K562 (cell line): ENCODE data around the gene IFI30. TPM values are rescaled to one million over a fixed set of nuclear protein-coding genes. Genes with fewer than 3 reads are reported as not detected.

Experiments
- polyA plus RNA-seq, 8 experiments: library from polyadenylated mRNA; depleted of rRNA in 4 of 8; stranded (reverse) in 5 of 8; unstranded in 3 of 8; fragments of >200 nt; fragmentation: Nextera tagmentation in 2 of 8; fragmentation: Illumina TruSeq in 1 of 8; extraction: Ambion mirVana in 2 of 8; extraction: Trizol in 1 of 8; gene quantifications; 2 replicates each; pipeline versions ENCODE4 v1.2.1 to v1.2.3, GENCODE V29; 2011 to 2014; ENCODE audit warnings: inconsistent platforms in 1 of 8, missing spikeins in 1 of 8
- small RNA-seq: library from RNA; depleted of rRNA; stranded (forward); fragments of <200 nt; gene quantifications from one replicate; pipeline ENCODE3, GENCODE V24; 2014
- total RNA-seq, 7 experiments: library from RNA; depleted of rRNA in 6 of 7; stranded (reverse); fragments of >200 nt in 6 of 7; fragmentation: Illumina TruSeq in 2 of 7; extraction: Trizol in 2 of 7; gene quantifications; 2 replicates each; pipeline versions ENCODE4 v1.2.1 to v1.2.3, GENCODE V29; 2011 to 2021; ENCODE audit warnings: low replicate concordance in 1 of 7

The IFI30 gene
- total and polyA plus RNA-seq, 9 of the 15 experiments (the other 6 are each of a cell fraction or from before 2014, with no cell fraction given), result 63.7 to 430 (median 109) TPM

Small RNA genes within 50 kb of the gene (small RNA-seq; reads per million reads assigned to genes)
- gene IFI30, result not detected

Other genes starting within 250 kb of the IFI30 start
Only the 7 nearest of the 16 such genes appear.
- not detected in 2 replicates for gene IL12RB1, start 86.9 kb upstream of the IFI30 start, total RNA-seq (2014; rRNA removed)
- gene IL12RB1, start 86.9 kb upstream of the IFI30 start, total RNA-seq (2014; rRNA removed; fragmentation: Illumina TruSeq; extraction: Trizol), result not detected in 2 replicates
- not detected in 2 replicates for gene IL12RB1, start 86.9 kb upstream of the IFI30 start, total RNA-seq (2015; rRNA removed; fragmentation: Illumina TruSeq; extraction: Trizol)
- gene IL12RB1, start 86.9 kb upstream of the IFI30 start, total RNA-seq (2021), result 0.07 and 0.09 TPM in 2 replicates
- 0.07 TPM in 1 of 2 replicates, not detected in the other for gene IL12RB1, start 86.9 kb upstream of the IFI30 start, polyA plus RNA-seq (2011; rRNA removed)
- gene IL12RB1, start 86.9 kb upstream of the IFI30 start, polyA plus RNA-seq (2014; fragmentation: Illumina TruSeq; extraction: Trizol), result not detected in 2 replicates
- gene IL12RB1, start 86.9 kb upstream of the IFI30 start, polyA plus RNA-seq (2014; fragmentation: Nextera tagmentation; extraction: Ambion mirVana), result under 1 TPM in 1 of 2 experiments, not detected in 1; 0.04 TPM
- gene IL12RB1, start 86.9 kb upstream of the IFI30 start, polyA plus RNA-seq (2014; rRNA removed), result 0.05 TPM in 1 of 2 replicates, not detected in the other
- 2.4 and 3.4 TPM in 2 replicates for gene MAST3, start 76.0 kb upstream of the IFI30 start, total RNA-seq (2014; rRNA removed)
- 0.99 and 1.3 TPM in 2 replicates for gene MAST3, start 76.0 kb upstream of the IFI30 start, total RNA-seq (2014; rRNA removed; fragmentation: Illumina TruSeq; extraction: Trizol)
- gene MAST3, start 76.0 kb upstream of the IFI30 start, total RNA-seq (2015; rRNA removed; fragmentation: Illumina TruSeq; extraction: Trizol), result 1.7 and 2.0 TPM in 2 replicates
- 9.9 and 11.8 TPM in 2 replicates for gene MAST3, start 76.0 kb upstream of the IFI30 start, total RNA-seq (2021)
- gene MAST3, start 76.0 kb upstream of the IFI30 start, polyA plus RNA-seq (2011; rRNA removed), result 1.5 and 2.9 TPM in 2 replicates
- 3.4 and 4.2 TPM in 2 replicates for gene MAST3, start 76.0 kb upstream of the IFI30 start, polyA plus RNA-seq (2014; fragmentation: Illumina TruSeq; extraction: Trizol)
- gene MAST3, start 76.0 kb upstream of the IFI30 start, polyA plus RNA-seq (2014; fragmentation: Nextera tagmentation; extraction: Ambion mirVana), result 1 to 10 TPM in 1 of 2 experiments, under 1 TPM in 1; 0.94 to 2.5 TPM
- gene MAST3, start 76.0 kb upstream of the IFI30 start, polyA plus RNA-seq (2014; rRNA removed), result 3.4 and 3.7 TPM in 2 replicates
- 10.8 and 15.3 TPM in 2 replicates for gene PIK3R2, start 20.6 kb upstream of the IFI30 start, total RNA-seq (2014; rRNA removed)
- gene PIK3R2, start 20.6 kb upstream of the IFI30 start, total RNA-seq (2014; rRNA removed; fragmentation: Illumina TruSeq; extraction: Trizol), result 3.3 and 4.7 TPM in 2 replicates
- gene PIK3R2, start 20.6 kb upstream of the IFI30 start, total RNA-seq (2015; rRNA removed; fragmentation: Illumina TruSeq; extraction: Trizol), result 6.6 and 6.8 TPM in 2 replicates
- 37.9 and 41.2 TPM in 2 replicates for gene PIK3R2, start 20.6 kb upstream of the IFI30 start, total RNA-seq (2021)
- gene PIK3R2, start 20.6 kb upstream of the IFI30 start, polyA plus RNA-seq (2011; rRNA removed), result 5.3 and 7.8 TPM in 2 replicates
- gene PIK3R2, start 20.6 kb upstream of the IFI30 start, polyA plus RNA-seq (2014; fragmentation: Illumina TruSeq; extraction: Trizol), result 1.5 and 1.6 TPM in 2 replicates
- gene PIK3R2, start 20.6 kb upstream of the IFI30 start, polyA plus RNA-seq (2014; fragmentation: Nextera tagmentation; extraction: Ambion mirVana), result under 1 TPM; 0.39 to 0.65 TPM
- 6.1 and 14.0 TPM in 2 replicates for gene PIK3R2, start 20.6 kb upstream of the IFI30 start, polyA plus RNA-seq (2014; rRNA removed)
- gene MPV17L2, start 19.4 kb downstream of the IFI30 start, total RNA-seq (2014; rRNA removed), result 37.8 and 54.6 TPM in 2 replicates
- 11.7 and 21.1 TPM in 2 replicates for gene MPV17L2, start 19.4 kb downstream of the IFI30 start, total RNA-seq (2014; rRNA removed; fragmentation: Illumina TruSeq; extraction: Trizol)
- gene MPV17L2, start 19.4 kb downstream of the IFI30 start, total RNA-seq (2015; rRNA removed; fragmentation: Illumina TruSeq; extraction: Trizol), result 27.8 and 28.5 TPM in 2 replicates
- 31.7 and 33.8 TPM in 2 replicates for gene MPV17L2, start 19.4 kb downstream of the IFI30 start, total RNA-seq (2021)
- 28.4 and 49.3 TPM in 2 replicates for gene MPV17L2, start 19.4 kb downstream of the IFI30 start, polyA plus RNA-seq (2011; rRNA removed)
- gene MPV17L2, start 19.4 kb downstream of the IFI30 start, polyA plus RNA-seq (2014; fragmentation: Illumina TruSeq; extraction: Trizol), result 60.2 and 60.9 TPM in 2 replicates
- 10 to 100 TPM; 10.6 to 11.0 TPM for gene MPV17L2, start 19.4 kb downstream of the IFI30 start, polyA plus RNA-seq (2014; fragmentation: Nextera tagmentation; extraction: Ambion mirVana)
- 60.0 and 67.1 TPM in 2 replicates for gene MPV17L2, start 19.4 kb downstream of the IFI30 start, polyA plus RNA-seq (2014; rRNA removed)
- 0.86 and 2.5 TPM in 2 replicates for gene RAB3A, start 30.2 kb downstream of the IFI30 start, total RNA-seq (2014; rRNA removed)
- gene RAB3A, start 30.2 kb downstream of the IFI30 start, total RNA-seq (2014; rRNA removed; fragmentation: Illumina TruSeq; extraction: Trizol), result 0.26 and 0.69 TPM in 2 replicates
- gene RAB3A, start 30.2 kb downstream of the IFI30 start, total RNA-seq (2015; rRNA removed; fragmentation: Illumina TruSeq; extraction: Trizol), result 1.6 and 1.7 TPM in 2 replicates
- gene RAB3A, start 30.2 kb downstream of the IFI30 start, total RNA-seq (2021), result 3.7 and 5.1 TPM in 2 replicates
- gene RAB3A, start 30.2 kb downstream of the IFI30 start, polyA plus RNA-seq (2011; rRNA removed), result 0.84 and 2.9 TPM in 2 replicates
- 1.9 and 2.8 TPM in 2 replicates for gene RAB3A, start 30.2 kb downstream of the IFI30 start, polyA plus RNA-seq (2014; fragmentation: Illumina TruSeq; extraction: Trizol)
- under 1 TPM in 1 of 2 experiments, not detected in 1; 0.17 TPM for gene RAB3A, start 30.2 kb downstream of the IFI30 start, polyA plus RNA-seq (2014; fragmentation: Nextera tagmentation; extraction: Ambion mirVana)
- gene RAB3A, start 30.2 kb downstream of the IFI30 start, polyA plus RNA-seq (2014; rRNA removed), result 0.94 and 1.00 TPM in 2 replicates
- gene PDE4C, start 52.6 kb downstream of the IFI30 start, total RNA-seq (2014; rRNA removed), result 0.16 and 0.91 TPM in 2 replicates
- 0.11 and 0.29 TPM in 2 replicates for gene PDE4C, start 52.6 kb downstream of the IFI30 start, total RNA-seq (2014; rRNA removed; fragmentation: Illumina TruSeq; extraction: Trizol)
- gene PDE4C, start 52.6 kb downstream of the IFI30 start, total RNA-seq (2015; rRNA removed; fragmentation: Illumina TruSeq; extraction: Trizol), result not detected in 2 replicates
- gene PDE4C, start 52.6 kb downstream of the IFI30 start, total RNA-seq (2021), result 0.29 and 0.45 TPM in 2 replicates
- 0.60 and 0.81 TPM in 2 replicates for gene PDE4C, start 52.6 kb downstream of the IFI30 start, polyA plus RNA-seq (2011; rRNA removed)
- 0.06 and 0.24 TPM in 2 replicates for gene PDE4C, start 52.6 kb downstream of the IFI30 start, polyA plus RNA-seq (2014; fragmentation: Illumina TruSeq; extraction: Trizol)
- gene PDE4C, start 52.6 kb downstream of the IFI30 start, polyA plus RNA-seq (2014; fragmentation: Nextera tagmentation; extraction: Ambion mirVana), result under 1 TPM; 0.04 to 0.08 TPM
- gene PDE4C, start 52.6 kb downstream of the IFI30 start, polyA plus RNA-seq (2014; rRNA removed), result 0.81 and 0.89 TPM in 2 replicates
- 0.04 and 0.05 TPM in 2 replicates for gene IQCN, start 100.6 kb downstream of the IFI30 start, total RNA-seq (2014; rRNA removed)
- gene IQCN, start 100.6 kb downstream of the IFI30 start, total RNA-seq (2014; rRNA removed; fragmentation: Illumina TruSeq; extraction: Trizol), result 0.04 TPM in 1 of 2 replicates, not detected in the other
- gene IQCN, start 100.6 kb downstream of the IFI30 start, total RNA-seq (2015; rRNA removed; fragmentation: Illumina TruSeq; extraction: Trizol), result 0.04 and 0.07 TPM in 2 replicates
- 0.07 and 0.16 TPM in 2 replicates for gene IQCN, start 100.6 kb downstream of the IFI30 start, total RNA-seq (2021)
- 0.01 and 0.03 TPM in 2 replicates for gene IQCN, start 100.6 kb downstream of the IFI30 start, polyA plus RNA-seq (2011; rRNA removed)
- 0.01 and 0.03 TPM in 2 replicates for gene IQCN, start 100.6 kb downstream of the IFI30 start, polyA plus RNA-seq (2014; fragmentation: Illumina TruSeq; extraction: Trizol)
- gene IQCN, start 100.6 kb downstream of the IFI30 start, polyA plus RNA-seq (2014; fragmentation: Nextera tagmentation; extraction: Ambion mirVana), result not detected
- not detected in 2 replicates for gene IQCN, start 100.6 kb downstream of the IFI30 start, polyA plus RNA-seq (2014; rRNA removed)